Osteocyte (in vitro differentiated cells): Measurements from ENCODE around the gene CPLX1. TPM values are rescaled to one million over a fixed set of nuclear protein-coding genes. Genes with fewer than 3 reads are reported as not detected.
"Not testable (repeated sequence)": the region's sequence is repeated elsewhere in the genome, so short reads cannot be mapped to it uniquely, and the experiment has no call there.

Experiments
- DNase-seq: peaks from one replicate; pipeline ENCODE4 v3.0.0; 2021; ENCODE audit warnings: mixed read lengths; ENCODE audit not compliant: unreplicated experiment; ENCODE audit errors: extremely low spot score
- H3K27ac Mint-ChIP-seq: one replicate; pipeline ENCODE4 v1.8.0; 2021; ENCODE audit warnings: mild to moderate bottlenecking, mixed read lengths; ENCODE audit not compliant: unreplicated experiment
- H3K27me3 Mint-ChIP-seq: one replicate; pipeline ENCODE4 v1.8.0; 2021; ENCODE audit warnings: mixed read lengths; ENCODE audit not compliant: unreplicated experiment
- H3K36me3 Mint-ChIP-seq: one replicate; pipeline ENCODE4 v1.8.0; 2021; ENCODE audit warnings: mixed read lengths; ENCODE audit not compliant: unreplicated experiment
- H3K4me1 Mint-ChIP-seq: one replicate; pipeline ENCODE4 v1.8.0; 2021; ENCODE audit warnings: mixed read lengths; ENCODE audit not compliant: unreplicated experiment
- H3K4me3 Mint-ChIP-seq: one replicate; pipeline ENCODE4 v1.8.0; 2021; ENCODE audit warnings: mild to moderate bottlenecking, moderate library complexity, mixed read lengths; ENCODE audit not compliant: unreplicated experiment
- H3K9me3 Mint-ChIP-seq: one replicate; pipeline ENCODE4 v1.8.0; 2021; ENCODE audit warnings: mixed read lengths; ENCODE audit not compliant: unreplicated experiment
- total RNA-seq: library from RNA; stranded (reverse); gene quantifications from 2 replicates; pipeline ENCODE4 v1.2.1, GENCODE V29; 2021
- TF ChIP-seq, protein P1 (sequence below): fragments of 200-600 bp; sonication (generic); IDR thresholded peaks from 2 replicates; pipeline ENCODE4 v1.5.0; 2021; ENCODE audit warnings: antibody characterized with exemption, mild to moderate bottlenecking, moderate library complexity

CPLX1 gene
- total RNA-seq, 1 donor from 2014 or later, result not detected

DNA sequence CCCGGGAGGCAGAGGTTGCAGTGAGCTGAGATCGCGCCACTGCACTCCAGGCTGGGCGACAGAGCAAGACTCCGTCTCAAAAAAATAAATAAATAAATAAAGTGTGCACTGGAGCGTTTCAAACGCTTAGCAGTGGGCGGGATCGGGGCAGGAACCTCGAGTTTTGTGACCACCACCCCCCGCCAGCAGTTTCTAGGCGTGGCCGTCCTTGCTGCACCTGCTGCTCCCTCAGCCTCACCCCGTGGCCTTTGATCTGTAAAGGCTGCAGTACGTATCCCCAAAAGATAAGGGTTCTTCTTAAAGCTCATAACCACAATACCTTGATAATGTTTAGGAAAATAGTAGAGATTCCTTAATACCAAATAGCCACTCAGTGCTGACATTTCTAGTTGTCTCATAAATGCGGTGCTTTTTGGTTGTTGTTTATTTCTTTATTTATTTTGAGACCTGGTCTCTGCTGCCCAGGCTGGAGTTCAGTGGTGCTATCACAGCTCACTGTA lies 87.1 kb downstream of the CPLX1 start:
- DNase-seq, result no peak
- no peak overlapping the region for H3K4me3 Mint-ChIP-seq
- H3K36me3 Mint-ChIP-seq, result peaks cover 32% of the 10 kb centered on the region

DNA sequence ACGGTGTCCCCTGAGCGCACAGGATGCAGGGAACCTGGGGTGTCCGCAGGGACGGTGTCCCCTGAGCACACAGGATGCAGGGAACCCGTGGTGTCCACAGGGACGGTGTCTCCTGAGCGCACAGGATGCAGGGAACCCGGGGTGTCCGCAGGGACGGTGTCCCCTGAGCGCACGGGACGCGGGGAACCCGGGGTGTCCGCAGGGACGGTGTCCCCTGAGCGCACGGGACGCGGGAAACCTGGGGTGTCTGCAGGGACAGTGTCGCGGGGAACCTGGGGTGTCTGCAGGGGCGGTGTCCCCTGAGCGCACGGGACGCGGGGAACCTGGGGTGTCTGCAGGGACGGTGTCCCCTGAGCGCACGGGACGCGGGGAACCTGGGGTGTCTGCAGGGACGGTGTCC lies 89.4 kb downstream of the CPLX1 start:
- not testable (repeated sequence) for DNase-seq, H3K27ac Mint-ChIP-seq, H3K4me3 Mint-ChIP-seq, H3K9me3 Mint-ChIP-seq, H3K27me3 Mint-ChIP-seq, H3K4me1 Mint-ChIP-seq
- H3K36me3 Mint-ChIP-seq, result peaks cover 36% of the 10 kb centered on the region

More for the DNA sequence above, 87.1 kb downstream of the CPLX1 start:
- TF ChIP-seq, protein P1, sequence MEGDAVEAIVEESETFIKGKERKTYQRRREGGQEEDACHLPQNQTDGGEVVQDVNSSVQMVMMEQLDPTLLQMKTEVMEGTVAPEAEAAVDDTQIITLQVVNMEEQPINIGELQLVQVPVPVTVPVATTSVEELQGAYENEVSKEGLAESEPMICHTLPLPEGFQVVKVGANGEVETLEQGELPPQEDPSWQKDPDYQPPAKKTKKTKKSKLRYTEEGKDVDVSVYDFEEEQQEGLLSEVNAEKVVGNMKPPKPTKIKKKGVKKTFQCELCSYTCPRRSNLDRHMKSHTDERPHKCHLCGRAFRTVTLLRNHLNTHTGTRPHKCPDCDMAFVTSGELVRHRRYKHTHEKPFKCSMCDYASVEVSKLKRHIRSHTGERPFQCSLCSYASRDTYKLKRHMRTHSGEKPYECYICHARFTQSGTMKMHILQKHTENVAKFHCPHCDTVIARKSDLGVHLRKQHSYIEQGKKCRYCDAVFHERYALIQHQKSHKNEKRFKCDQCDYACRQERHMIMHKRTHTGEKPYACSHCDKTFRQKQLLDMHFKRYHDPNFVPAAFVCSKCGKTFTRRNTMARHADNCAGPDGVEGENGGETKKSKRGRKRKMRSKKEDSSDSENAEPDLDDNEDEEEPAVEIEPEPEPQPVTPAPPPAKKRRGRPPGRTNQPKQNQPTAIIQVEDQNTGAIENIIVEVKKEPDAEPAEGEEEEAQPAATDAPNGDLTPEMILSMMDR, result no peak
- Mint-ChIP-seq H3K27me3 (no peaks in the 10 kb centered on the region), H3K9me3 (no peaks in the 10 kb centered on the region), H3K27ac (no peak overlapping the region), H3K4me1 (peaks cover 19% of the 10 kb centered on the region)

DNA sequence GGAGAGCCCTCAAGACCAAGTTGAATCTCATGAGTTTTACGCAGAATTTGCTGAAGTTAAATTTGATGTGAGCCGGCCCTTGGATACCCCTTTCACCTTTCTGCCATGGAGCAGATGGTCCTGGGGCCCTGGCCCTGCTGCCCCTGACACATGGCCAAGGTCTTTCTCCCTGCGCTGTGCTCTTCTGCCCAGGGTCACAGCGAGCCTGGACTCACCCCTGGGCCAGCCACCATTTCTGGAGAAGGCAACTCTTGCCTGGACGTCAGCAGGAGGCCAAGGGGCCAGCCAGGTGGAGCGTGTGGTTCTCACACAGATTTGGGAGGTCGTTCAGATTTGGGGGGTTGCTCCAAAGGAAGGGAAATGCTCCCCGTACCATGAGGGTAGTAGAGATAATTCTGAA lies 90.3 kb downstream of the CPLX1 start:
- H3K27me3 Mint-ChIP-seq, result no peaks in the 10 kb centered on the region
- H3K36me3 Mint-ChIP-seq, result peaks cover 37% of the 10 kb centered on the region
- H3K4me3 Mint-ChIP-seq, result no peak overlapping the region

More for the DNA sequence above, 90.3 kb downstream of the CPLX1 start:
- Mint-ChIP-seq H3K9me3 (no peaks in the 10 kb centered on the region), H3K27ac (no peak overlapping the region), H3K4me1 (no peaks in the 10 kb centered on the region)
- TF ChIP-seq, protein P1, result no peak
- no peak for DNase-seq

Other genes with a start within 250 kb of the CPLX1 start
- not detected in 2 replicates for gene TMEM271, start 249.8 kb downstream of the CPLX1 start, total RNA-seq
- 1.6 TPM in 2 replicates for gene PDE6B, start 200.6 kb downstream of the CPLX1 start, total RNA-seq
- 261 and 271 TPM in 2 replicates for gene ATP5ME, start 151.9 kb downstream of the CPLX1 start, total RNA-seq
- gene MYL5, start 151.6 kb downstream of the CPLX1 start, total RNA-seq, result 32.2 and 32.3 TPM in 2 replicates
- gene SLC49A3, start 137.0 kb downstream of the CPLX1 start, total RNA-seq, result 0.31 and 0.67 TPM in 2 replicates
- 69.8 and 70.0 TPM in 2 replicates for gene PCGF3, start 120.3 kb downstream of the CPLX1 start, total RNA-seq
- 76.7 and 93.8 TPM in 2 replicates for gene GAK, start 106.2 kb upstream of the CPLX1 start, total RNA-seq
- gene TMEM175, start 106.3 kb upstream of the CPLX1 start, total RNA-seq, result 37.2 and 39.7 TPM in 2 replicates
- gene DGKQ, start 147.4 kb upstream of the CPLX1 start, total RNA-seq, result 17.9 and 18.5 TPM in 2 replicates
- gene IDUA, start 160.9 kb upstream of the CPLX1 start, total RNA-seq, result 58.0 and 67.8 TPM in 2 replicates
- 0.78 and 0.83 TPM in 2 replicates for gene SLC26A1, start 167.3 kb upstream of the CPLX1 start, total RNA-seq
- gene FGFRL1, start 185.5 kb upstream of the CPLX1 start, total RNA-seq, result 56.9 and 59.8 TPM in 2 replicates